Esophagus squamous epithelium (tissue), 5 donors: Measurements from ENCODE around the gene MESP1. TPM values are rescaled to one million over a fixed set of nuclear protein-coding genes. Genes with fewer than 3 reads are reported as not detected.
"Not testable (repeated sequence)": the region's sequence is repeated elsewhere in the genome, so short reads cannot be mapped to it uniquely, and the experiment has no call there.

Experiments
- DNase-seq: peaks from one replicate; lab custom pipeline; 2025; lab: John Stamatoyannopoulos, UW
- H3K27ac ChIP-seq, 4 donors: fragments of 200-600 bp; sonication (generic); one replicate each; pipeline ENCODE4 v1.5.1; 2016 to 2019; ENCODE audit warnings: mild to moderate bottlenecking in 1 of 4
- H3K27me3 ChIP-seq, 4 donors: fragments of 200-600 bp; sonication (generic); 1 replicate in 3 of 4; 2 replicates in 1 of 4; pipeline versions ENCODE4 v1.5.1 to v1.6.0; 2017 to 2021; ENCODE audit warnings: antibody characterized with exemption in 1 of 4
- H3K36me3 ChIP-seq, 3 donors: fragments of 200-600 bp; sonication (generic); one replicate each; pipeline ENCODE4 v1.5.1; 2016 to 2019
- H3K4me1 ChIP-seq, 3 donors: fragments of 200-600 bp; sonication (generic); one replicate each; pipeline ENCODE4 v1.5.1; 2017 to 2019
- H3K4me3 ChIP-seq, 4 donors: fragments of 200-600 bp; sonication (generic); 1 replicate in 3 of 4; 2 replicates in 1 of 4; pipeline ENCODE4 v1.5.1; 2016 to 2019; ENCODE audit warnings: mild to moderate bottlenecking in 2 of 4, moderate library complexity in 1 of 4
- H3K9me3 ChIP-seq, 3 donors: fragments of 200-600 bp; sonication (generic); one replicate each; pipeline ENCODE4 v1.5.1; 2016 to 2019
- CTCF ChIP-seq, 6 experiments: fragments of 450-650 bp in 4 of 6; fragments of 200-600 bp in 2 of 6; sonication (generic) in 2 of 6; IDR thresholded peaks; one replicate each; pipeline ENCODE4 v1.5.1; 2016 to 2019; ENCODE audit warnings: antibody characterized with exemption in 6 of 6, mild to moderate bottlenecking in 4 of 6, moderate library complexity in 4 of 6
- POLR2A ChIP-seq, 4 donors: fragments of 450-650 bp; IDR thresholded peaks; one replicate each; pipeline ENCODE4 v1.6.1; 2017; ENCODE audit warnings: antibody characterized with exemption in 4 of 4, mild to moderate bottlenecking in 4 of 4, moderate library complexity in 3 of 4
- WGBS, 2 donors: methylation state at CpG; one replicate each; pipeline ENCODE4 v1.1.5; 2018; 5-methylcytosine and 5-hydroxymethylcytosine counted together
- intact Hi-C: fragments of 100-400 bp; cut with DNase I; formaldehyde crosslinking; loops from one replicate; pipeline ENCODE4 v1.15.0; 2022
- total RNA-seq, 4 donors: library from RNA; depleted of rRNA; stranded (reverse); fragments of >200 nt; gene quantifications; one replicate each; pipeline ENCODE4 v1.1.0, GENCODE V29; 2016
- donor health status: DM: yes; HTN: yes; CAD: no.

MESP1 gene
- total RNA-seq, 4 donors from 2014 or later, result 0.23 to 0.42 TPM; not detected in 2

DNA sequence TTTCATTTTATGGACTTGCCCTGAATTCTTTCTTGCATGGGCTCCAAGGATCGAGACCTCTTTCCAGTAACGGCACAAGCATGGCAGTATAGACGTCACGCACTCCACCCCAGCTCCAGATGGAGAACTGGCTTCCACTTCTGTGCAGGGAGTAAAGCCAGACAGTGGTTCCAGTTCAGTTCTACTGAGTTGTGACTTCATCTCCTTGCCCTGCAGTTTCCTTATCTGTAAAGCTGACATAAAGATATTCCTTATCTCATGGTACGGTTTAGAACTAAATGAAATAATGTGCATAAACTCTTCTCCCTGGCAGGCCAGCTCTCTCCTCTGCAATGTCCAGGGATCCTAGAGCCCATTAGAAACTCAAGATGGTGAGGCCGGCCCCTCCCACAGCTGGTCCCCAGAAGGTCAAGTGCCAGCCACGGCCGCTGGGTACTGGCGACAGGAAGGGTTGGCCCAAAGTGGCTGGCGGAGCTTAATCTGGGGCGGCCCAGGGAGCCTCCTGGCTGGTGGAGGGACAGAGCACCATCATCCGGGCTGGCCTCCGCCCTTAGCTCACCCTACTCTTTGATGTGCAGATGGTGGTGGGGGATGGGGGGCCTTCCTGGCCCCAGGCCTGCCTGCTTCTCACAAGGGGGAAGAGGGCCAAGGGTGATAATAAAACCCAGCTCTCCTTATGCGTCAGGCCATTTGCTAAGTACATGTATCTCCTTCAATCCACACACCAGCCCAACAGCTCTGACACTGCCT lies 32.2 kb upstream of the MESP1 start:
- WGBS, 2 donors, result 60 to 72% methylated on average over 9 to 12 of the region's 14 CpGs
- TF ChIP-seq CTCF (IDR thresholded peaks at IDR 0.05) (no peak), POLR2A (IDR thresholded peaks at IDR 0.05) (no peak)
- H3K9me3 ChIP-seq, result peaks cover 0 to 9% (median 0%) of the 10 kb centered on the region in 3 donors
- intact Hi-C loops, result no loop called here
- peaks cover 0 to 5% (median 0%) of the 10 kb centered on the region in 3 donors for H3K36me3 ChIP-seq
- DNase-seq, result no peak
- peaks cover 20 to 74% (median 30%) of the 10 kb centered on the region in 3 donors for H3K4me1 ChIP-seq
- H3K27me3 ChIP-seq, result no peaks in the 10 kb centered on the region
- H3K4me3 ChIP-seq, result no peak overlapping the region
- H3K27ac ChIP-seq, result no peak overlapping the region

DNA sequence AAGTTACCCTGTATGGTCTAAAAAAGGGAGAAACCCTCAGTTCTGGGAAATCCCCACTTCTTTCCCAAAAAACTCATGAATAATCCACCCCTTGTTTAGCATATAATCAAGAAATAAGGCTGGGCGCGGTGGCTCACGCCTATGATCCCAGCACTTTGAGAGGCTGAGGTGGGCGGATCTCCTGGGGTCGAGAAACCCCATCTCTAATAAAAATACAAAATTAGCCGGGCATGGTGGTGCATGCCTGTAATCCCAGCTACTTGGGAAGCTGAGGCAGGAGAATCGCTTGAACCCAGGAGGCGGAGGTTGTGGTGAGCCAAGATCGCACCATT lies 31.5 kb upstream of the MESP1 start:
- 75 to 89% methylated on average over 9 of the region's 9 CpGs for WGBS, 2 donors
- H3K27me3 ChIP-seq, H3K36me3 ChIP-seq, H3K9me3 ChIP-seq, H3K4me3 ChIP-seq, DNase-seq, intact Hi-C loops: not testable (repeated sequence)
- peak overlapping the region in 1 of 4 donors; percentile 83 for H3K27ac ChIP-seq
- peaks cover 25 to 81% (median 30%) of the 10 kb centered on the region in 3 donors for H3K4me1 ChIP-seq

DNA sequence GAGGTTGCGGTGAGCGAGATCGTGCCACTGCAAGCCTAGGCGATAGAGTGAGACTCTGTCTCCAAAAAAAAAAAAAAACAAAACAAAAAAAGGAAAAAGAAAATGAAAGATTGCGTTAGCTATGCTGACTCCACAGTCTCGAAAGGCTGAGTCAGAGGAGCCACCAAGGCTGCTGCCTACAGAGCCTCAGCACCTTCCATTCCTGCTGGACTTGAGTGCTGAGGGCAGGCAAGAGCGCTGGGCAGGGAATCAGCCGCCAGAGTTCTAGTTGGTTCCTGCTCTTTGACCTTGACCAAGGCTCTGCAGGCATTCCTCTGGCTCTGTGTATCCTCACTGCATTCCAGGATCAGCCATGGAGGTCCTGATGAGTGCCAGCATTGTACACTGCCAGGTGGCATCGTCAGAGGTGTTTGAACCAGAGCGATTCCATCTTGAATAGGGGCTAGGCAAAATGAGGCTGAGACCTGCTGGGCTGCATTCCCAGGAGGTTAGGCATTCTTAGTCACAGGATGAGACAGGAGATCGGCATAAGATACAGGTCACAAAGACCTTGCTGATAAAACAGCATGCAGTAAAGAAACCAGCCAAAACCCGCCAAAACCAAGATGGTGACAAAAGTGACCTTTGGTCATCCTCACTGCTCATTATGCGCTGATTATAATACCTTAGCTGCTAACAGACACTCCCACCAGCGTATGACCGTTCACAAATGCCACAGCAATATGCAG lies 31.0 kb upstream of the MESP1 start:
- DNase-seq, result no peak
- H3K9me3 ChIP-seq, result no peaks in the 10 kb centered on the region
- H3K27ac ChIP-seq, result peak overlapping the region; percentile 67 to 83 (median 78)
- H3K4me1 ChIP-seq, result peaks cover 25 to 86% (median 31%) of the 10 kb centered on the region in 3 donors
- no peaks in the 10 kb centered on the region for H3K36me3 ChIP-seq
- no peak overlapping the region for H3K4me3 ChIP-seq
- 36 to 40% methylated on average over 10 to 14 of the region's 15 CpGs for WGBS, 2 donors
- H3K27me3 ChIP-seq, result no peaks in the 10 kb centered on the region
- intact Hi-C loops, result no loop called here
- no peak for TF ChIP-seq POLR2A (IDR thresholded peaks at IDR 0.05)
- no peak for TF ChIP-seq CTCF (IDR thresholded peaks at IDR 0.05)

DNA sequence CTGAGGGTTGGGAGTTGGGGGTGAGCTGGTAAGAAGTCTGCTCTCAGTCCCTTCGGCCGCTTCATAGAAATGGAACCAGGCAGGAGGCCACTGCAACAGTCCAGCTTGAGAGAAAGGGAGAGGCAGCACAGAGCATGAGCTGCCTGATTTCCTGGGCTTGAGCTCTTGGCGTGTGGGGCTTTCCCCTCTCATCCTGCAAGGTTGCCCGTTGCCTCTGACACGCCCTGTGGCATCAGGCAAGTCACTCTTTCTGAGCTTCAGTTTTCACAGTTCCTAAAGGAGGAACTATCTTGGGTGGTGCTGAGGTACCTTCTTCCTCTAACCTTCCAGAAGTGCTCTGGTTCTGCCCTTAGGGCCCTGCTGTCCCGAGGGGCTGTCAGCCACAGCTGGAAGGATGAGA lies 30.0 kb upstream of the MESP1 start:
- 12 to 28% methylated on average over 3 to 4 of the region's 6 CpGs for WGBS, 2 donors
- no peak for DNase-seq
- intact Hi-C loops, result no loop called here

DNA sequence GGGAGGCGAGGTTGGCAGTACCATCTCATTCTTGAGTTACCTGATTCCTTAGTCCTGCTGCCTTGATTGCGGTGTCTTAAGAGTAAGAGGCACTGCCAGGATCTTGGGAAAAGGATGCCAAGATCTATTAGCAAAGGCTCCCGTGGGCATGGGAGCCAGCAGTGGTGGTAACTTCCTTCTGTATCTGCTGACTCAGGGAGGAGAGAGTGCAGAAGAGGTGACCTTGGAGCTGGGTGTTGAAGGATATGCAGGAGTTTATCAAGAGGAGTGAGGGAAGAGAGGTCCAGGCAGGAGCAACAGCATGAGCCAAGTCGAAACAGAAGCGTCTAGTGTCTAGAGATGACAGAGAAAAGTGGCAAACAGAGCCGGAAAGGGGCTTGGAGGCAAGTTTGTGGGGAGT lies 29.6 kb upstream of the MESP1 start:
- WGBS, 2 donors, result 47 to 51% methylated on average over 6 of the region's 6 CpGs
- Histone ChIP-seq H3K36me3 (no peaks in the 10 kb centered on the region), H3K27me3 (no peaks in the 10 kb centered on the region), H3K9me3 (no peaks in the 10 kb centered on the region), H3K27ac (peak overlapping the region; percentile 66 to 83 (median 78)), H3K4me1 (peaks cover 33 to 97% (median 45%) of the 10 kb centered on the region in 3 donors), H3K4me3 (no peak overlapping the region)
- no peak for DNase-seq
- intact Hi-C loops, result no loop called here
- TF ChIP-seq CTCF (IDR thresholded peaks at IDR 0.05) (no peak), POLR2A (IDR thresholded peaks at IDR 0.05) (no peak)

More for the DNA sequence above, 30.0 kb upstream of the MESP1 start:
- Histone ChIP-seq H3K4me1 (peaks cover 28 to 96% (median 41%) of the 10 kb centered on the region in 3 donors), H3K9me3 (no peaks in the 10 kb centered on the region), H3K36me3 (no peaks in the 10 kb centered on the region), H3K4me3 (no peak overlapping the region), H3K27ac (peak overlapping the region; percentile 66 to 83 (median 78)), H3K27me3 (no peaks in the 10 kb centered on the region)
- TF ChIP-seq POLR2A (IDR thresholded peaks at IDR 0.05), result no peak
- no peak for TF ChIP-seq CTCF (IDR thresholded peaks at IDR 0.05)
